ENCODE data around the gene ZNF398.

The ZNF398 gene

GRCh38 chr7:149140831-149141230 is 6.4 kb upstream of the ZNF398 start:
- Histone ChIP-seq H3K4me3 (ENCODE audit: low read depth, low read length) (no peak overlapping the region), H3K4me1 (ENCODE audit: control insufficient read depth, insufficient read depth, low read length) (no peaks in the 10 kb centered on the region), H3K27ac (ENCODE audit: extremely low read depth, low read depth, low read length) (no peak overlapping the region), H3K36me3 (ENCODE audit: control insufficient read depth in 2 of 2, insufficient read depth in 1 of 2, low read length in 2 of 2) (peaks cover 0 to 3% of the 10 kb centered on the region in 2 experiments; a peak in 1 of 3 replicates), H3K9me3 (ENCODE audit: control insufficient read depth, insufficient read depth, low read depth, low read length) (no peaks in the 10 kb centered on the region)
- POLR2A ChIA-PET, result interaction anchor here (0.7 kb wide), 1 partner anchor 100 kb away, joined by 4 read pairs; no protein-coding TSS in a partner anchor
- no peak for TF ChIP-seq ZNF704 (tag by site-specific recombination; IDR thresholded peaks at IDR 0.05)
- TF ChIP-seq HIC1 (tag by site-specific recombination; IDR thresholded peaks at IDR 0.05), result no peak
- no peak for TF ChIP-seq ZNF692 (tag by site-specific recombination; IDR thresholded peaks at IDR 0.05)
- no peak for TF ChIP-seq ZNF596 (tag by site-specific recombination; IDR thresholded peaks at IDR 0.05)
- no peak for TF ChIP-seq ZNF518A (tag by site-specific recombination; conservative IDR thresholded peaks at IDR 0.05; ENCODE audit: low read depth)
- no peak for TF ChIP-seq SP3 (tag by site-specific recombination; IDR thresholded peaks at IDR 0.05)
- no peak for TF ChIP-seq ZNF302 (tag by site-specific recombination; IDR thresholded peaks at IDR 0.05; ENCODE audit: low read depth)
- TF ChIP-seq PRDM10 (tag by site-specific recombination; IDR thresholded peaks at IDR 0.05), result no peak
- no peak for TF ChIP-seq FEZF1 (tag by site-specific recombination; IDR thresholded peaks at IDR 0.05)
- TF ChIP-seq ZNF707 (tag by site-specific recombination; IDR thresholded peaks at IDR 0.05), result no peak
- no peak for TF ChIP-seq ZEB2 (tag by site-specific recombination; IDR thresholded peaks at IDR 0.05)
- no peak for TF ChIP-seq ZNF76 (tag by site-specific recombination; IDR thresholded peaks at IDR 0.05; ENCODE audit: borderline replicate concordance, low read depth)
- no peak for TF ChIP-seq ZSCAN5A (tag by site-specific recombination; IDR thresholded peaks at IDR 0.05)
- TF ChIP-seq ZNF26 (tag by site-specific recombination; IDR thresholded peaks at IDR 0.05), result no peak
- no peak for TF ChIP-seq ZBTB48 (tag by site-specific recombination; IDR thresholded peaks at IDR 0.05)
- TF ChIP-seq ZNF214 (tag by site-specific recombination; IDR thresholded peaks at IDR 0.05; ENCODE audit: borderline replicate concordance), result no peak
- TF ChIP-seq ZNF548 (tag by site-specific recombination; IDR thresholded peaks at IDR 0.05), result no peak
- no peak for TF ChIP-seq ZSCAN16 (tag by site-specific recombination; IDR thresholded peaks at IDR 0.05)
- no peak for TF ChIP-seq ZNF645 (tag by site-specific recombination; IDR thresholded peaks at IDR 0.05)
- CTCF ChIA-PET, result no interaction called here

Measured in HEK293 (cell line).